Tongue (tissue), 2 donors: Measurements from ENCODE around the gene COASY. TPM values are rescaled to one million over a fixed set of nuclear protein-coding genes. Genes with fewer than 3 reads are reported as not detected.
A peak's percentile ranks its signal among the peaks of the same experiment; 100 is the strongest.
"Not testable (repeated sequence)": the region's sequence is repeated elsewhere in the genome, so short reads cannot be mapped to it uniquely, and the experiment has no call there.

Source experiments
- DNase-seq: peaks from one replicate; pipeline ENCODE4 v3.0.0-alpha.2; 2015
- total RNA-seq: library from RNA; depleted of rRNA; stranded (reverse); fragments of >200 nt; gene quantifications from one replicate; pipeline ENCODE4 v1.2.3, GENCODE V29; 2014

COASY gene
- total RNA-seq, 1 donor from 2014 or later = 20.4 TPM

- no peak for DNase-seq
These were observed 8.7 kb upstream of the COASY start for GRCh38 chr17:42553161-42553818.

GRCh38 chr17:42553866-42554249 lies 8.1 kb upstream of the COASY start:
- DNase-seq = no peak

- peak; percentile 94 for DNase-seq
These were observed 7.5 kb upstream of the COASY start for GRCh38 chr17:42554250-42555121.

- no peak for DNase-seq
These were observed 6.8 kb upstream of the COASY start for GRCh38 chr17:42555122-42555622.

GRCh38 chr17:42555961-42556617 lies 5.9 kb upstream of the COASY start:
- not testable (repeated sequence) for DNase-seq

- no peak for DNase-seq
These were observed 2.9 kb upstream of the COASY start for GRCh38 chr17:42559075-42559474.

GRCh38 chr17:42560246-42560645 lies 1.7 kb upstream of the COASY start:
- no peak for DNase-seq

- no peak for DNase-seq
These were observed 617 bp downstream of the COASY start for GRCh38 chr17:42562388-42563142.

- no peak for DNase-seq
These were observed 1.2 kb downstream of the COASY start for GRCh38 chr17:42563143-42563509.

GRCh38 chr17:42563543-42563942 lies 1.6 kb downstream of the COASY start:
- no peak for DNase-seq

GRCh38 chr17:42563950-42564349 lies 2.0 kb downstream of the COASY start:
- no peak for DNase-seq

GRCh38 chr17:42564815-42565522 lies 3.0 kb downstream of the COASY start:
- no peak for DNase-seq

GRCh38 chr17:42565523-42566214 lies 3.7 kb downstream of the COASY start:
- no peak for DNase-seq

- no peak for DNase-seq
These were observed 4.4 kb downstream of the COASY start for GRCh38 chr17:42566215-42566882.

- DNase-seq = peak; percentile 97
These were observed 5.1 kb downstream of the COASY start, which contains the start of gene MLX for GRCh38 chr17:42566883-42567573. Gene MLX (plus strand): TSS chr17:42567100. CDS start chr17:42567125, 25 bp downstream.

GRCh38 chr17:42568341-42569111 lies 6.6 kb downstream of the COASY start:
- no peak for DNase-seq

GRCh38 chr17:42571435-42572225 lies 9.7 kb downstream of the COASY start:
- DNase-seq = no peak

GRCh38 chr17:42573095-42573494 lies 11.1 kb downstream of the COASY start:
- DNase-seq = no peak
